Naive thymus-derived CD8-positive, alpha-beta T cell (primary cell): Measurements from ENCODE around the gene LRRC63. TPM values are rescaled to one million over a fixed set of nuclear protein-coding genes. Genes with fewer than 3 reads are reported as not detected.

ENCODE experiments used
- ATAC-seq, 2 donors: fragments of 150-1000 bp; cut with Tn5 transposase in 1 of 2; sonication (Bioruptor Pico), chemical (Tn5 transposase) in 1 of 2; 1 replicate in 1 of 2; 2 replicates in 1 of 2; pipeline ENCODE4 v1.10.0; 2021; ENCODE audit warnings: mild to moderate bottlenecking in 2 of 2, moderate library complexity in 2 of 2
- POLR2A ChIA-PET: fragments of 350-600 bp; sonication (Branson Sonifier 250); formaldehyde crosslinking; loops from one replicate; lab custom pipeline; 2021; ENCODE audit warnings: antibody characterized with exemption; lab: Charles Lee
- DNase-seq, 10 donors: peaks; one replicate each; pipeline versions ENCODE4 v3.0.0 to v3.0.0-alpha.2; 2020 to 2022
- H3K27ac Mint-ChIP-seq, 10 donors: one replicate each; pipeline ENCODE4 v1.8.0; 2020 to 2022; ENCODE audit warnings: mild to moderate bottlenecking in 10 of 10, mixed read lengths in 10 of 10, moderate library complexity in 4 of 10, inconsistent platforms in 1 of 10
- H3K27me3 Mint-ChIP-seq, 5 donors: one replicate each; pipeline ENCODE4 v1.8.0; 2021 to 2022; ENCODE audit warnings: mixed read lengths in 5 of 5
- H3K36me3 Mint-ChIP-seq, 3 donors: one replicate each; pipeline ENCODE4 v1.8.0; 2020 to 2022; ENCODE audit warnings: mixed read lengths in 3 of 3, mild to moderate bottlenecking in 2 of 3, inconsistent platforms in 1 of 3
- H3K4me1 Mint-ChIP-seq, 4 donors: one replicate each; pipeline ENCODE4 v1.8.0; 2021 to 2022; ENCODE audit warnings: mixed read lengths in 4 of 4
- H3K4me3 Mint-ChIP-seq, 10 donors: one replicate each; pipeline ENCODE4 v1.8.0; 2020 to 2022; ENCODE audit warnings: mild to moderate bottlenecking in 10 of 10, mixed read lengths in 10 of 10, moderate library complexity in 6 of 10, inconsistent platforms in 1 of 10
- H3K9me3 Mint-ChIP-seq, 9 donors: one replicate each; pipeline ENCODE4 v1.8.0; 2020 to 2022; ENCODE audit warnings: mixed read lengths in 9 of 9, mild to moderate bottlenecking in 3 of 9, inconsistent platforms in 1 of 9, moderate library complexity in 1 of 9
- polyA plus RNA-seq, 3 donors: library from polyadenylated mRNA; unstranded; fragments of 300-500 nt; fragmentation: Illumina TruSeq; gene quantifications; one replicate each; pipeline ENCODE4 v1.2.3, GENCODE V29; 2021
- total RNA-seq, 8 experiments: library from RNA in 2 of 8; stranded (reverse) in 2 of 8; gene quantifications; one replicate each; pipeline ENCODE4 v1.2.3 and lab custom pipeline; 2021 to 2026

The LRRC63 gene
- total and polyA plus RNA-seq, 5 experiments from 2014 or later = 0.22 to 0.62 (median 0.37) TPM; not detected in 1

DNA sequence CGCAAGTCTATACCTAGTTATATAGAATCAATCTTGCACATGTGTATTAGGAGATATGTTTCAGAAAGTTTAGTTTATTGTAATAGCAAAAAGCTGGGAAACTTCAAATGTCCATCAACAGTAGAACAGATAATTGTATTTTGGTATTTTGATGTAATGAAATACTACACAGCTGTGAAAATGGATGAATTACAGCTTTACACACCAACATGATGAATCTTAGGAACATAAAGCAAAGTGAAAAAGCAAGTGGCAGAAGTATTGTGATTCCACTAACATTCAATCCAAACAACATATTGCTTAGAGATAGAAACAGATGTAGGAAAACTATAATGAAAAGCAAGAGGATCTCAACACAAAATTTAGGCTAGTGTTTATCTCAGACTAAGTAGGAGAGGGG is 102.9 kb downstream of the LRRC63 start:
- POLR2A ChIA-PET = interaction anchor here (2.3 kb wide), 1 partner anchor 18 kb away, joined by 17 read pairs; no protein-coding TSS in a partner anchor
- Mint-ChIP-seq H3K27ac (peak overlapping the region in 4 of 10 donors; percentile 22 to 96 (median 90)), H3K9me3 (peaks cover 0 to 14% (median 7%) of the 10 kb centered on the region in 9 donors), H3K4me3 (peak overlapping the region in 1 of 10 donors; percentile 80), H3K27me3 (peaks cover 0 to 1% (median 0%) of the 10 kb centered on the region in 5 donors), H3K36me3 (peaks cover 13 to 42% (median 26%) of the 10 kb centered on the region in 3 donors), H3K4me1 (peaks cover 26 to 47% (median 43%) of the 10 kb centered on the region in 4 donors)
- DNase-seq (no peak), ATAC-seq (no peak)

DNA sequence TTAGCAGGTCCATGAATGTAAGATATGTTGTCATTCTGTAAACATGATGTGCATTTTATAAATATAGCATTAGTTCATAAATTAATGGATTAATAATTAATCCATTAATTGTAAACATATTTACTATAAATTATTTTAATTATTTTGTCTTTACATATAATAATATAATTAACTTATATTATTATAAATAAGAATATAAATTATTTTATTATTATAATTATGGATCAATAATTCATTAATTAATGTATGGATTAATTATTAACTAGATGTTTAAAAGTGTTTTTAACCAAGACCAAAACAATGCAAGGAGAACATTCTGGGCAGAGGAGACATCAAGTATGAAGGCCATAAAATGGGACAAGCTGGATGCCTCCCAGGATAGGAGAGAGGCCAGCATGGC is 103.3 kb downstream of the LRRC63 start:
- peaks cover 0 to 1% (median 0%) of the 10 kb centered on the region in 5 donors for H3K27me3 Mint-ChIP-seq
- no peak overlapping the region for H3K4me3 Mint-ChIP-seq
- ATAC-seq = no peak
- peaks cover 0 to 11% (median 4%) of the 10 kb centered on the region in 9 donors for H3K9me3 Mint-ChIP-seq
- peaks cover 13 to 39% (median 22%) of the 10 kb centered on the region in 3 donors for H3K36me3 Mint-ChIP-seq
- POLR2A ChIA-PET = interaction anchor here (2.3 kb wide), 1 partner anchor 19 kb away, joined by 17 read pairs; no protein-coding TSS in a partner anchor
- peaks cover 26 to 47% (median 46%) of the 10 kb centered on the region in 4 donors for H3K4me1 Mint-ChIP-seq
- DNase-seq = no peak
- peak overlapping the region in 3 of 10 donors; percentile 28 to 86 (median 39) for H3K27ac Mint-ChIP-seq

DNA sequence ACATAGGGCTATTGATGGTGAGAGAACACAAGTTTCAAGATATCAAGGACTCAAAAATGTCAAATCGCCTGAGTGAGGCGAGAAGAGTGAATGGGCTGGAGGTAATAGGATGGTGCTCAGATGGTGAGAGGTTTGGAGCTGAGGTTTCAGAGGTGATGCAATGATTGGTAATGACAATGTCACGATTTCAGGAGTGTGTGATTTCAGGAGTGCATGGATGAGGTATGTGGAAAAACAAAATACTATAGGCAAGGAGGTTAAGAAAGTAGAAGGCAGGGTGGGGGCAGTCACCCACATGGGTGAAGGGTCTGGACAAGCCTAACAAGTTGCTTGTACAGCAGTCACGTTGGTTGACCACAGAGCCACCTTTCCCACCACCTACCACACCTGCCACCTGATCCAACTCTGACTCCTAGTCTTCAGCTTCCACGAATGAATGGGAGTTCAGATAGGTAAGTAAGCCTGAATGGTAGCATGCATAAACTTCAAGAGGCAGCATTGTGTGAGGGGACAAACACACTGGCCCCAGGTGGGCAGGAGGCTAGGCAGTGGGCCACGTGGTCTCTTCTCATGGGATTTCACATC is 103.9 kb downstream of the LRRC63 start:
- DNase-seq = no peak
- no peak for ATAC-seq
- peaks cover 0 to 10% (median 4%) of the 10 kb centered on the region in 9 donors for H3K9me3 Mint-ChIP-seq
- POLR2A ChIA-PET = interaction anchor here (0.6 to 0.8 kb wide), 2 partner anchors 26 to 1880 kb away, joined by 3 to 4 read pairs; no protein-coding TSS in a partner anchor
- H3K36me3 Mint-ChIP-seq = peaks cover 9 to 33% (median 20%) of the 10 kb centered on the region in 3 donors
- H3K27me3 Mint-ChIP-seq = peaks cover 0 to 1% (median 0%) of the 10 kb centered on the region in 5 donors
- no peak overlapping the region for H3K4me3 Mint-ChIP-seq
- peak overlapping the region in 4 of 10 donors; percentile 1 to 39 (median 14) for H3K27ac Mint-ChIP-seq
- H3K4me1 Mint-ChIP-seq = peaks cover 30 to 53% (median 50%) of the 10 kb centered on the region in 4 donors

DNA sequence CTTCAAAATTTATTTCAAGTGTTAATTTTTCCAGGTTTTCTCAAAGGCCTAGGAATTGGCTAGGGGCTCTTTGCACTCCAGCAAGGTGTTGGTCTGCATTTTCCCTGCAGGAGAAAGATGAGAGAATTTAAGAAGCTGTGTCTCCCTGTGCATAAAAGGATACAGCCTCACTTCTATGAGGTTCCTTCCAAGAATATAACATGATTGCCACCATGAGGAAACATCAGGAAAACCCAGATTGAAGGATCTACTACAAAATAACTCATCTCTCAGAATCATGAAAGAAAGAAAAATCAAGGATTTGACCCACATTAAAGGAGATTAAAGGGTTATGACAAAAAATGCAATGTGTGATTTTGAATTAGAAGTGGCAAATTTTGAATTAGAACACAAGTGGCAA is 105.4 kb downstream of the LRRC63 start:
- DNase-seq (no peak), ATAC-seq (no peak)
- H3K9me3 Mint-ChIP-seq = peaks cover 0 to 10% (median 0%) of the 10 kb centered on the region in 9 donors
- H3K4me3 Mint-ChIP-seq = no peak overlapping the region
- POLR2A ChIA-PET = no interaction called here
- H3K4me1 Mint-ChIP-seq = peaks cover 35 to 65% (median 61%) of the 10 kb centered on the region in 4 donors
- peak overlapping the region in 3 of 10 donors; percentile 7 to 36 (median 29) for H3K27ac Mint-ChIP-seq
- peaks cover 0 to 1% (median 0%) of the 10 kb centered on the region in 5 donors for H3K27me3 Mint-ChIP-seq
- H3K36me3 Mint-ChIP-seq = peaks cover 6 to 21% (median 20%) of the 10 kb centered on the region in 3 donors

DNA sequence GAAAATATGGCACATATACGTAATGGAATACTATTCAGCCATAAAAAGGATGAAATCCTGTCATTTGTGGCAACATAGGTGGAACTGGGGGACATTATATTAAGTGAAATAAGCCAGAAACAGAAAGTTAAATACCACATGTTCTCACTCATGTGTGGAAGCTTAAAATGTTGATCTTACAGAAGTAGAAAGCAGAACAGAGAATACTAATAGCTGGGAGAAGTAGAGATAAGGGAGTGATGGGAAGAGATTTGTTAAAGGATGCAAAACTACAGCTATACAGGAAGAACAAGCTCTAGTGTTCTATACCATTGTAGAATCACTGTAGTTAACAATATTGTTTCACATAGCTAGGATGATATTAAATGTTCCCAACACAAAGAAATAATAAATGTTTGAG is 107.3 kb downstream of the LRRC63 start:
- Mint-ChIP-seq H3K27me3 (peaks cover 0 to 2% (median 0%) of the 10 kb centered on the region in 5 donors), H3K27ac (peak overlapping the region in 7 of 10 donors; percentile 1 to 66 (median 20)), H3K4me1 (peaks cover 30 to 58% (median 51%) of the 10 kb centered on the region in 4 donors), H3K9me3 (peaks cover 0 to 3% (median 0%) of the 10 kb centered on the region in 9 donors), H3K4me3 (peak overlapping the region in 8 of 10 donors; percentile 7 to 54 (median 14)), H3K36me3 (peaks cover 2 to 20% (median 16%) of the 10 kb centered on the region in 3 donors)
- POLR2A ChIA-PET = interaction anchor here (1.1 to 4.5 kb wide), 2 partner anchors 17 to 23 kb away, joined by 5 to 74 read pairs; no protein-coding TSS in a partner anchor
- ATAC-seq (no peak), DNase-seq (no peak)

DNA sequence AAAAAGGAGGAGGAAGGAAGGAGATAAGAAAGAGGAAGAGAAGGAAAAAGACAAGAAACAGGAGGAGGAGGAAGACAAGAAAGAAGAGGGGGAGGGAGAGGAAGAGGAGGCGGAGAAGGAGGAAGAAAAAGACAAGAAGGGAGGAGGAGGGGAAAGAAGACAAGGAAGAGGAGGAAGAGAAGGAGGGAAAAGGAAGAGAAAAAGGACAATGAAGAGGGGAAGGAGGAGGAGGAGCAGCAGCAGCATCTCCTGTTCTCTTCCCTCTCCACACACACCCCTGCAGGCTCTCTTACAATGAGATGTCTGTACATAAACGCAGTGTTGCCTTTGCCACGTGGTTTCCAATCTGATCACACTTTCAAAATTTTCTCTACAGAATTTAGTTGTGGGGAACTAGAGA is 108.7 kb downstream of the LRRC63 start:
- Mint-ChIP-seq H3K4me3 (peak overlapping the region; percentile 77 to 93 (median 86)), H3K4me1 (peaks cover 29 to 54% (median 47%) of the 10 kb centered on the region in 4 donors), H3K9me3 (no peaks in the 10 kb centered on the region), H3K36me3 (peaks cover 0 to 13% (median 11%) of the 10 kb centered on the region in 3 donors), H3K27ac (peak overlapping the region; percentile 94 to 99 (median 96)), H3K27me3 (peaks cover 0 to 2% (median 0%) of the 10 kb centered on the region in 5 donors)
- DNase-seq (peak in 3 of 10 donors; percentile 15 to 30 (median 18)), ATAC-seq (peak; percentile 33 to 34)
- POLR2A ChIA-PET = interaction anchor here (0.6 to 4.5 kb wide), 9 partner anchors 16 to 506 kb away, joined by 3 to 74 read pairs (median 7); partner anchors contain the start of gene LRRC63

DNA sequence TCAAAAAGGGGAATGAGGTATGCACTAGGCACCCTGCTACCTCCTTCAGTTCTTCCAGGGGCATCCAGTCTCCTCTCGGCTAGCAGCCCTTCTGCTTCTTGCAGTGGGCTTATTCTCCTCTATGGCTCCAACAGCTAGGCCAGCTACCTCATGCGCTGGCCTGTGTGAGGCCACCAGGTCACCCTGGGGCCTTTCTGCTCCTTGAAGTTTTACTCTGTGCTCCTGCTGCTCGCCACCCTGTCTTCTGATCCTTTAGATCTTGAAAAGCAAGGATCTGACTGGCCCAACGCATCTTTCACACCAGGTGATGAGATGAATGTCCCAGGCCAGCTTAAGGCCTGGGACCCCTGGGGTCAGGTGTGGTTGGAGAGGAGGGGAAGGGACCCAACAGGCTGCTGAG is 109.1 kb downstream of the LRRC63 start:
- Mint-ChIP-seq H3K27ac (peak overlapping the region; percentile 94 to 99 (median 96)), H3K9me3 (no peaks in the 10 kb centered on the region), H3K4me3 (peak overlapping the region; percentile 77 to 93 (median 86)), H3K36me3 (peaks cover 0 to 9% (median 9%) of the 10 kb centered on the region in 3 donors), H3K27me3 (peaks cover 0 to 2% (median 0%) of the 10 kb centered on the region in 5 donors), H3K4me1 (peaks cover 29 to 49% (median 47%) of the 10 kb centered on the region in 4 donors)
- DNase-seq (no peak), ATAC-seq (peak; percentile 22 to 43)
- POLR2A ChIA-PET = interaction anchor here (0.5 to 4.5 kb wide), 12 partner anchors 12 to 474 kb away, joined by 3 to 74 read pairs (median 4); partner anchors contain the start of gene LRRC63

DNA sequence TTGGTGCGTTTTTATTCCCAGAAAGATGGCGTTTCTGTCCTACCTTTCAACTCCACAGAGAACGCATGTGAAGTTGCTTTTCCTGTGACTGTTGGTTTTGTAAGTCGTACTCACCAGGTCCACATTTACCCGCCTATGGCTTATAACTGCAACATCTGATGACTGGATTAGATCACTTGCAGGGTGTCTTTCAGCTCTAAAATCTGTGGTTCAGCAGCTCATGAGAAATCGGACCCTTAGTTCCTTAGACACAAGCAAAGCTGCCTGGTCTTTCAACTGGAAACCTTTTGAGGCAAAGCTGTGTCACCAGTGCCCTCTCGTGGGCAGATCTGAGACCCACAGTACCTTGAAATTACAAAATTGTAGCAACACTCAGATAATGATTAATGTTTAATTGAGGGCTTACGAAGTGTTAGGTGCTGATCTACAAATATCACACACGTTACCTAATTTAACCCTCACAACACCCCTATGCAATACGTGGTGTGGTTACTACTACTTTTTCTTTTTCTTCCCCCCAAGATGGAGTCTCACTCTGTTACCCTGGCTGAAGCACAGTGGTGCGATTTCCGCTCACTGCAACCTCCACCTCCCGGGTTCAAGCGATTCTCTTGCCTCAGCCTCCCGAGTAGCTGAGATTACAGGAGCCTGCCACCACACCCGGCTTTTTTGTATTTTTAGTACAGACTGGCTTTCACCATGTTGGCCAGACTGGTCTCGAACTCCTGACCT is 109.9 kb downstream of the LRRC63 start:
- Mint-ChIP-seq H3K27ac (peak overlapping the region; percentile 94 to 99 (median 96)), H3K27me3 (peaks cover 0 to 2% (median 0%) of the 10 kb centered on the region in 5 donors), H3K4me1 (peaks cover 26 to 47% (median 43%) of the 10 kb centered on the region in 4 donors), H3K4me3 (peak overlapping the region; percentile 77 to 93 (median 86)), H3K36me3 (peaks cover 0 to 4% (median under 1%) of the 10 kb centered on the region in 3 donors), H3K9me3 (no peaks in the 10 kb centered on the region)
- peak; percentile 83 to 89 for ATAC-seq
- peak; percentile 42 to 86 (median 74) for DNase-seq
- POLR2A ChIA-PET = interaction anchor here (0.5 to 4.5 kb wide), 13 partner anchors 17 to 474 kb away, joined by 3 to 74 read pairs (median 4); partner anchors contain the start of gene LRRC63

DNA sequence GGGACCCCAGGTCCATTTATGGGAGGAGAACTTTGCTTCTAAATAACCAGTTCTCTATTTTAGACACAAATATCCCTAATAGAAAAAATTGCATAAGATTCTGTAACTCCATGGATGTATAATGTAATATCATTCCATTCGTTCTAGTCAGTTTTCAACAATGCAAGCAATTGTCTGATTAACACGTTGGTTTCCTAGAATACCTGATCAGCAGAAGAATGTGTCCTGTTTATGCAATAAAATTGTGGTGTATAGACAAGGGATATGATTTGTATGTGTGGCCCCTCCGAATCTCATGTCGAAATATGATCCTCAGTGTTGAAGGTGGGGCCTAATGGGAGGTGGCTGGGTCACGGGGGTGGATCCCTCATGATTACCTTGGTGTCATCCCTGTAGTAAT is 113.2 kb downstream of the LRRC63 start:
- no peak overlapping the region for H3K4me3 Mint-ChIP-seq
- POLR2A ChIA-PET = no interaction called here
- H3K4me1 Mint-ChIP-seq = peaks cover 11 to 18% (median 17%) of the 10 kb centered on the region in 4 donors
- no peaks in the 10 kb centered on the region for H3K36me3 Mint-ChIP-seq
- no peak overlapping the region for H3K27ac Mint-ChIP-seq
- no peaks in the 10 kb centered on the region for H3K9me3 Mint-ChIP-seq
- ATAC-seq (no peak), DNase-seq (no peak)
- peaks cover 0 to 2% (median 0%) of the 10 kb centered on the region in 5 donors for H3K27me3 Mint-ChIP-seq
